ENCODE measurements around the gene ITSN1. TPM values are rescaled to one million over a fixed set of nuclear protein-coding genes. Genes with fewer than 3 reads are reported as not detected.
A peak's percentile ranks its signal among the peaks of the same experiment; 100 is the strongest.

The ITSN1 gene
- total RNA-seq, 4 donors from 2014 or later, result 33.0 to 50.5 (median 45.9) TPM

- no peak for ATAC-seq
- Histone ChIP-seq H3K27ac (peak overlapping the region; percentile 86 to 98 (median 94)), H3K9me3 (no peaks in the 10 kb centered on the region), H3K4me1 (peaks cover 0 to 49% (median 16%) of the 10 kb centered on the region in 3 donors), H3K36me3 (no peaks in the 10 kb centered on the region), H3K4me3 (peak overlapping the region; percentile 82 to 99), H3K27me3 (no peaks in the 10 kb centered on the region)
- WGBS, 2 donors (ENCODE audit: low coverage in 1 of 2), result 26 to 32% methylated on average over 10 to 18 of the region's 18 CpGs
- no peak for TF ChIP-seq POLR2AphosphoS5 (IDR thresholded peaks at IDR 0.05)
- TF ChIP-seq POLR2A (IDR thresholded peaks at IDR 0.05), result no peak
- no peak for TF ChIP-seq EP300 (IDR thresholded peaks at IDR 0.05)
- TF ChIP-seq CTCF (IDR thresholded peaks at IDR 0.05), result no peak
Measured at GRCh38 chr21:33640697-33641351, 1.5 kb upstream of the ITSN1 start.

GRCh38 chr21:33641352-33642026 is 812 bp upstream of the ITSN1 start, which contains the start of gene CRYZL1:
Gene CRYZL1, minus strand, starts transcription at chr21:33641741. Its CDS starts 10,190 bp downstream, at chr21:33631551.
- 0 to 8% methylated on average over 8 to 9 of the region's 38 CpGs for WGBS, 2 donors (ENCODE audit: low coverage in 1 of 2)
- no peaks in the 10 kb centered on the region for H3K36me3 ChIP-seq
- H3K27ac ChIP-seq, result peak within 1 kb of the TSS; percentile 86 to 98 (median 94)
- peak within 1 kb of the TSS; percentile 82 to 99 for H3K4me3 ChIP-seq
- no peaks in the 10 kb centered on the region for H3K27me3 ChIP-seq
- no peaks in the 10 kb centered on the region for H3K9me3 ChIP-seq
- peaks cover 0 to 49% (median 16%) of the 10 kb centered on the region in 3 donors for H3K4me1 ChIP-seq
- ATAC-seq, result peak; percentile 90
- TF ChIP-seq POLR2AphosphoS5 (IDR thresholded peaks at IDR 0.05) (peak; percentile 24), POLR2A (IDR thresholded peaks at IDR 0.05) (peak in 1 of 2 donors; percentile 18), CTCF (IDR thresholded peaks at IDR 0.05) (no peak)

- no peak for ATAC-seq
- H3K27ac ChIP-seq, result peak overlapping the region; percentile 32 to 98 (median 94)
- H3K36me3 ChIP-seq, result no peaks in the 10 kb centered on the region
- no peaks in the 10 kb centered on the region for H3K9me3 ChIP-seq
- TF ChIP-seq POLR2AphosphoS5 (IDR thresholded peaks at IDR 0.05) (no peak), EP300 (IDR thresholded peaks at IDR 0.05) (no peak), POLR2A (IDR thresholded peaks at IDR 0.05) (no peak), CTCF (IDR thresholded peaks at IDR 0.05) (no peak)
- H3K27me3 ChIP-seq, result no peaks in the 10 kb centered on the region
- 1 to 2% methylated on average over 9 to 20 of the region's 78 CpGs for whole genome bisulfite sequencing, 2 donors (ENCODE audit: low coverage in 1 of 2)
- peaks cover 0 to 53% (median 16%) of the 10 kb centered on the region in 3 donors for H3K4me1 ChIP-seq
- peak overlapping the region; percentile 48 to 99 for H3K4me3 ChIP-seq
Measured at GRCh38 chr21:33642896-33643657, 776 bp downstream of the ITSN1 start.

GRCh38 chr21:33643658-33644311 is 1.5 kb downstream of the ITSN1 start:
- WGBS, 2 donors (ENCODE audit: low coverage in 1 of 2), result 6 to 20% methylated on average over 3 to 7 of the region's 7 CpGs
- Histone ChIP-seq H3K36me3 (no peaks in the 10 kb centered on the region), H3K4me1 (peaks cover 0 to 50% (median 16%) of the 10 kb centered on the region in 3 donors), H3K27me3 (no peaks in the 10 kb centered on the region), H3K27ac (peak overlapping the region; percentile 1 to 98 (median 94)), H3K4me3 (peak overlapping the region; percentile 48 to 99), H3K9me3 (no peaks in the 10 kb centered on the region)
- no peak for ATAC-seq
- TF ChIP-seq POLR2AphosphoS5 (IDR thresholded peaks at IDR 0.05) (no peak), POLR2A (IDR thresholded peaks at IDR 0.05) (no peak), EP300 (IDR thresholded peaks at IDR 0.05) (no peak), CTCF (IDR thresholded peaks at IDR 0.05) (no peak)
